Neural progenitor cell (in vitro differentiated cells): Measurements from ENCODE around the gene FAM114A2. TPM values are rescaled to one million over a fixed set of nuclear protein-coding genes. Genes with fewer than 3 reads are reported as not detected.

Source experiments
- DNase-seq: peaks from one replicate; pipeline ENCODE4 v3.0.0-alpha.2; 2016; ENCODE audit warnings: low spot score
- H2AFZ ChIP-seq: fragments of 200-600 bp; sonication (generic); replicated peaks from 2 replicates; pipeline ENCODE4 v1.6.1; 2016; ENCODE audit warnings: antibody characterized with exemption
- H3F3A ChIP-seq: fragments of 200-600 bp; sonication (generic); 2 replicates; pipeline ENCODE4 v1.6.1; 2016; ENCODE audit warnings: antibody characterized with exemption, low read depth
- H3K27ac ChIP-seq: fragments of 200-600 bp; sonication (generic); 2 replicates; pipeline ENCODE4 v1.5.1; 2016; ENCODE audit warnings: mild to moderate bottlenecking
- H3K27me3 ChIP-seq: fragments of 200-600 bp; sonication (generic); 2 replicates; pipeline ENCODE4 v1.6.1; 2016; ENCODE audit warnings: mild to moderate bottlenecking, moderate library complexity
- H3K36me3 ChIP-seq: fragments of 200-600 bp; sonication (generic); 2 replicates; pipeline ENCODE4 v1.5.1; 2016
- H3K4me1 ChIP-seq: fragments of 200-600 bp; sonication (generic); 2 replicates; pipeline ENCODE4 v1.6.1; 2016; ENCODE audit warnings: mixed run types
- H3K4me2 ChIP-seq: fragments of 200-600 bp; sonication (generic); 2 replicates; pipeline ENCODE4 v1.6.1; 2016
- H3K4me3 ChIP-seq: fragments of 200-600 bp; sonication (generic); 2 replicates; pipeline ENCODE4 v1.5.1; 2016
- H3K79me2 ChIP-seq: fragments of 200-600 bp; sonication (generic); 2 replicates; pipeline ENCODE4 v1.6.1; 2016; ENCODE audit warnings: low read depth
- H3K9ac ChIP-seq: fragments of 200-600 bp; sonication (generic); 2 replicates; pipeline ENCODE4 v1.6.1; 2016
- H3K9me3 ChIP-seq: fragments of 200-600 bp; sonication (generic); 2 replicates; pipeline ENCODE4 v1.5.1; 2016; ENCODE audit warnings: low read depth
- H4K20me1 ChIP-seq: fragments of 200-600 bp; sonication (generic); 2 replicates; pipeline ENCODE4 v1.6.1; 2016; ENCODE audit warnings: low read depth
- H3K27ac Mint-ChIP-seq: 3 replicates; pipeline ENCODE4 v1.8.0; 2021; ENCODE audit warnings: mixed read lengths
- H3K27me3 Mint-ChIP-seq: 2 replicates; pipeline ENCODE4 v1.8.0; 2022; ENCODE audit warnings: low read depth, mild to moderate bottlenecking, inconsistent platforms, moderate library complexity, mixed read lengths; ENCODE audit not compliant: insufficient read depth
- H3K36me3 Mint-ChIP-seq: 3 replicates; pipeline ENCODE4 v1.8.0; 2021; ENCODE audit warnings: mixed read lengths
- H3K4me1 Mint-ChIP-seq: 3 replicates; pipeline ENCODE4 v1.8.0; 2021; ENCODE audit warnings: mixed read lengths
- H3K4me3 Mint-ChIP-seq: 3 replicates; pipeline ENCODE4 v1.8.0; 2021; ENCODE audit warnings: mild to moderate bottlenecking, moderate library complexity, mixed read lengths
- H3K9me3 Mint-ChIP-seq: 3 replicates; pipeline ENCODE4 v1.8.0; 2020; ENCODE audit warnings: mixed read lengths
- CTCF ChIP-seq: fragments of 200-600 bp; sonication (generic); IDR thresholded peaks from 2 replicates; pipeline ENCODE4 v1.5.1; 2017; ENCODE audit warnings: antibody characterized with exemption, mild to moderate bottlenecking
- EZH2 ChIP-seq: fragments of 200-600 bp; sonication (generic); IDR thresholded peaks from 2 replicates; pipeline ENCODE4 v1.6.1; 2017; ENCODE audit warnings: antibody characterized with exemption, mild to moderate bottlenecking, moderate library complexity
- EZH2phosphoT487 ChIP-seq: fragments of 200-600 bp; sonication (generic); IDR thresholded peaks from 2 replicates; pipeline ENCODE4 v1.6.1; 2017; ENCODE audit warnings: antibody characterized with exemption
- total RNA-seq: library from RNA; depleted of rRNA; stranded (reverse); fragments of >200 nt; gene quantifications from 2 replicates; pipeline ENCODE4 v1.2.3, GENCODE V29; 2015; ENCODE audit warnings: low replicate concordance

FAM114A2 gene
- total RNA-seq, 1 donor from 2014 or later = 13.2 TPM

- no peaks in the 10 kb centered on the region for H3F3A ChIP-seq
- no peaks in the 10 kb centered on the region for H3K4me1 ChIP-seq
- no peak overlapping the region for H3K4me3 ChIP-seq
- no peak overlapping the region for H2AFZ ChIP-seq
- H3K27me3 Mint-ChIP-seq = peaks cover 2% of the 10 kb centered on the region
- H3K27me3 ChIP-seq = no peaks in the 10 kb centered on the region
- no peaks in the 10 kb centered on the region for H3K36me3 Mint-ChIP-seq
- H3K4me3 Mint-ChIP-seq = no peak overlapping the region
- TF ChIP-seq CTCF = no peak
- no peak for TF ChIP-seq EZH2phosphoT487
- no peak for TF ChIP-seq EZH2
- H3K9me3 ChIP-seq = no peaks in the 10 kb centered on the region
- H3K36me3 ChIP-seq = no peaks in the 10 kb centered on the region
- DNase-seq = no peak
- no peaks in the 10 kb centered on the region for H4K20me1 ChIP-seq
- H3K27ac ChIP-seq = no peak overlapping the region
- H3K27ac Mint-ChIP-seq = no peak overlapping the region
- H3K4me1 Mint-ChIP-seq = no peaks in the 10 kb centered on the region
- peaks cover 2% of the 10 kb centered on the region for H3K9me3 Mint-ChIP-seq
- H3K4me2 ChIP-seq = no peak overlapping the region
- no peaks in the 10 kb centered on the region for H3K79me2 ChIP-seq
- no peak overlapping the region for H3K9ac ChIP-seq
Measured at GRCh38 chr5:153952057-153952456, 86.7 kb downstream of the FAM114A2 start.

DNA sequence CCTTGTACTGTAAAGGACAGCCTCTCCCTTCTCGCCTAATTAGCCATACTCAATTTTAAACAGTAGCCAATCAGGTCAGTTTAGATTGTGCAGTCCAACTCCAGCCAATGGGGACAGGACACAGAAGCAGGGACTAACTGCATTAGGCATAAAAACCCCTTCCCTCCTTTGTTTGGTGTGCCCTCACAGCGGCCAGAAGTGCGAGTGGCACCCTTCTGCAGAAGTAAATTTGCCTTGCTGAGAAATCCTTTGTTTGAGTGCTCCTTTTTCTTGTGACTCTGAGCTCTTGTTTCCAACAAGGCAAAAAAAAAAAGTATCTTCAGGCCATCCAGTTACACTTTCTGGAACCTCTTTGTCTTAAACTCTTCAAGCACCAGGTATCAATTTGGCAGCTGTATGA, 97.4 kb downstream of the FAM114A2 start:
- H3K36me3 Mint-ChIP-seq = peaks cover 2% of the 10 kb centered on the region
- H3K4me3 Mint-ChIP-seq = no peak overlapping the region
- no peaks in the 10 kb centered on the region for H3K36me3 ChIP-seq
- H2AFZ ChIP-seq = peak overlapping the region; percentile 87
- no peak for DNase-seq
- no peak overlapping the region for H3K27ac ChIP-seq
- no peaks in the 10 kb centered on the region for H3F3A ChIP-seq
- TF ChIP-seq EZH2phosphoT487 = no peak
- no peak for TF ChIP-seq EZH2
- no peak for TF ChIP-seq CTCF
- H3K4me1 Mint-ChIP-seq = peaks cover 3% of the 10 kb centered on the region
- no peak overlapping the region for H3K27ac Mint-ChIP-seq
- no peak overlapping the region for H3K4me2 ChIP-seq
- H3K9me3 ChIP-seq = no peaks in the 10 kb centered on the region
- H4K20me1 ChIP-seq = no peaks in the 10 kb centered on the region
- no peaks in the 10 kb centered on the region for H3K79me2 ChIP-seq
- H3K4me1 ChIP-seq = no peaks in the 10 kb centered on the region
- no peak overlapping the region for H3K4me3 ChIP-seq
- no peaks in the 10 kb centered on the region for H3K27me3 ChIP-seq
- H3K27me3 Mint-ChIP-seq = peaks cover 5% of the 10 kb centered on the region
- peaks cover 62% of the 10 kb centered on the region for H3K9me3 Mint-ChIP-seq
- H3K9ac ChIP-seq = no peak overlapping the region

Other genes with a start within 250 kb of the FAM114A2 start
- gene MFAP3, start 57 bp upstream of the FAM114A2 start, total RNA-seq = 63.6 and 89.7 TPM in 2 replicates
- gene GALNT10, start 151.8 kb upstream of the FAM114A2 start, total RNA-seq = 10.2 and 10.5 TPM in 2 replicates